HG02981 (cell line): ENCODE measurements around the gene ADORA1.

Source experiments
- ATAC-seq: cut with Tn5 transposase; IDR thresholded peaks from one replicate; pipeline ENCODE4 v1.9.1; 2021; ENCODE audit warnings: mild to moderate bottlenecking, moderate library complexity; ENCODE audit not compliant: unreplicated experiment

Gene ADORA1

DNA sequence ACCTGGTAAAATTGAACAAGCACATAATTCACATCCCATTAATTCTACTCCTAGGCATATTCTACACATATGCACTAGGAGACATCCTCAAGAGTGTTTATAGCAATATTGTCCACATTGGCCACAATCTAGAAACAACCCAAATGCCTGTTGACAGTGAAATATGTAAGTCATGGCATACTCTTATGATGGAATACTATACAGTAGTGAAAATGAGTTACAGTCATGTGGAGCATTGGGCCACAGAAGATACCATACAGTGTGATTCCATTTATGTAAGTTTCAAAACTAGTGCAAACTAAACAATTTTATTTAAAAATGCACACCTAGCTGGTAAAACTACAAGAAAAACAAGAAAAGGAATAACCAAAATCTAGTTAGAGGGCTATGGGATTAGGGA lies 82.8 kb downstream of the ADORA1 start:
- no peak for ATAC-seq

DNA sequence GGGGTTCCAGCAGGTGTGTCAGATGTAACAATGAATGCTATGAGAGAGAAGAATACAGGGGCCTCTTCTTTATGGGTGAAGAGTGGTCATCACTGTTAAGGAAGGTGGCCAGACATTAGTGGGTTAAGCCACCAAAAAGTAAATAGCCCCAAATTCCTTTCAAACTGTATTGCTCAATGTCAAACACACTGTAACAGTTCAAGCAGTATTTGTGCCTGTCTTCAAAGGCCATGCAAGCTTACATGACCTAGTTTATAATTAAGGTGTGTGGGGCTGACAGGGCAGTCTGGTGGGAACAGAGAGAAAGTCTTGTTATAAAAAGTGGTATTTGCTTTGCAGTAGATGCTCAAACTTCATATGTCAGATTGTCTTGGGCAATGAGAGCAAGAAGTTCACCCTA lies 83.5 kb downstream of the ADORA1 start:
- no peak for ATAC-seq

DNA sequence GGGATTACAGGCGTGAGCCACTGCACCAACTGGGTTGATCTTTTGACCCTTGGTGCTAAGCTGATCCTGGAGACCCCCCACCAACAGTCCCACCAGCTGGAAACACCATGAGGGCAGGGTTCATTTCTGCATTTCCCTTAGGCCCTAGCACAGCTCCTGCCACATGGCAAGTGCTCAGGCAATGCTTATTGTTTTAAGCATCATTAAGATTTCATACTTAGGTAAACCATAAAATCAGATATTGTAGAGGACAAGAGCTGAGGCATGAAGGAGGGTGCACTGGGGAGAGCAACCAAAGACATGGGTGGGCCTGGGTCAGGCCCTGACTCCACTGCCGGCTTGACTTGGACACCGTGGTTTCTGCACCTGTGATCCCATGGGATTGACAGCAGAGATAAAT lies 84.3 kb downstream of the ADORA1 start:
- no peak for ATAC-seq

DNA sequence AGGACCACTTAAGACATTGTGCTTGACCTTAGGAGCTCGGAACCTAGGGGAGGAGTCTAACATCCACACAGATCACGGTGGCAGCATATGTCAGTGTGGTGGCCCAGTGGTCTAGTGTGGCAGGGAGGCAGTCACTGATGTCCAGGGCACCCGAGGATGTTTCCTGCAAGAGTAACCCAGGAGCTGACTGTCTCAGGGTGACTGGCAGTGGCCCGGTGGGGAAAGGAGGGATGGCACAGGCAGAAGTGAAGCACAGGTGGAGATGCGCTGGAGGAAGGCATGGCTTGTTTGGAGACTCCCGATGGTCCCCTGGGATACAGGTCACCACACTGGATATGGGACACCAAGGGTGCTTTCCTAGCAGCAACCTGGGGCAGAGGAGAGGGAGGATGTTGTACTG lies 85.6 kb downstream of the ADORA1 start:
- ATAC-seq, result no peak

DNA sequence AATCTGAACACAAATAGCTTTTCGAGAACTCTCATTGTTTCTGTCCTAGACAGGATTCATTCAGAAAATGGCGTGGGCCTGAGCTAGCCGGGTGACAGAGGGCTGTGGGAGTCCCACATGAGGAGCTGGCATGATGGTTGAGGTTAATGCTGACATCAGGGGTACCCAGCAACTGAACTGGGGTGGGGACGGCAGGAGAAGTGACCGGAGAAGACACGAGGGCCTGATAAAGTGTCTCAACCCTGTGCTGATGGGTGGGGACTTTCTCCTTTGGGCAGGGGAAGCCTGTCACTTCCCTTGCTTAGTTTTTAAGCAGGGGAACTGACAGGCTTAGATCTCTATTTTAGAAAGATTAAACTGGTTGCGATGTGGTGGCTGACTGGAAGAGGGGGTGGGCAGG lies 87.3 kb downstream of the ADORA1 start:
- ATAC-seq, result no peak

DNA sequence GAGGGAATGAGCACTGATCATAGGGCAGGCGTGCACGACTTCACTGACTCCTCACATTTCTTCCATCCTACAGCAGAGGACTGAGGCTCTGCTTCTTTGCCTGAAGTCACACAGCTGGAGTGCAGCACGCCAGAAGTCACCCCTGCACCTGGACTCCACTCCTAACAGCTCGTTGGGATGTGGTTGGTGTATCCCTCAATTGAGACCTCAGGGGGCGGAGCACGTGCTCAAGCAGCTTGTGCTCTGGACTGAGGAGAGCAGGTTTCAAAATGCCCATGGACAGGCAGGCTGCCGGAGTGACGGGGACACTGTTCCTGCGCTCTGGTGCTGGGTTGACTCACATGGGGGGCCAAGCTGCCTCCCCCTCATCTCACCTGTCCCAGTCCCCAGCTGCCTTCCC lies 88.0 kb downstream of the ADORA1 start:
- ATAC-seq, result no peak

DNA sequence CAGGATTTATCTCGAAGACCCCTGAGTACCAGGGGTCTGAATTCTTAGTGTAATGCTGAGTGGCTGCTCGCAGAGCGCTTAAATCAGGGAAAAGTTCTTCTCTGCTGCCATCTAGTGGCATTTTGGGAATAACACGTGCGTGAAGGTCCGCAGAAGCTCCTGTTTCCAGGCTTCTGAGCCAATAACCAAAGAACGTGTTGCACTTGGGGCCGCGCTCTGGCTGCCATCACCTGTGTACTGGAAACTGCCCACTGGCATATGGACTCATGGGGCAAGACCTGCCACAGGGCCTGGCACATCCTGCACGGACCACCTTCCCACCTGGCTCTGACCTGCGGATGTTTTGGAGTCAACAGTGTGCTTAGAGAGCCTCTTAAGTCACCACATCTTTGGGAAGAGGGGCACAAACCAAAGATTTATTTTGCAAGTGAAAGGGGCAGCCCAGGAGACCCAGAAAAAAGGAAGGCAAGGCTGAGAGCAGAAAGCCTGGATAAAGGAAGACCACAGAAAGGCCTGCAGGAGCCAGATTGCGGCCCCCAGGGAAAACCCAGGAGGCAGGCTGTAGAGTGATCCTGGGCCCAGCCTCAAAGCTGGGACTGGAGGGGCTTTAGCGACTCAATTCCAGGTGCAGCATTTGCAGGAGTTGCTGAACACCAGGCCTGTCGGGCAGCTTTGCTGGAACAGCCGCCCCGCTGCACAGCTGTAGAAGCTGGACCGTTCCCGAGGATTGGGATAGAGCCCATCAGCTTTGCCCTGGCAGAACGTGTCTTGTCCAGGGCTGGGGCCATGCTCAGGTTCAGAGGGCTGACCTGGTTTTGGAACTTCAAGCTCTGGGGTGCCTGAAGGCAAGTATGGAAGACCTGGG lies 89.0 kb downstream of the ADORA1 start:
- ATAC-seq, result no peak
